Measurements from ENCODE around the gene ORC6.

DNA sequence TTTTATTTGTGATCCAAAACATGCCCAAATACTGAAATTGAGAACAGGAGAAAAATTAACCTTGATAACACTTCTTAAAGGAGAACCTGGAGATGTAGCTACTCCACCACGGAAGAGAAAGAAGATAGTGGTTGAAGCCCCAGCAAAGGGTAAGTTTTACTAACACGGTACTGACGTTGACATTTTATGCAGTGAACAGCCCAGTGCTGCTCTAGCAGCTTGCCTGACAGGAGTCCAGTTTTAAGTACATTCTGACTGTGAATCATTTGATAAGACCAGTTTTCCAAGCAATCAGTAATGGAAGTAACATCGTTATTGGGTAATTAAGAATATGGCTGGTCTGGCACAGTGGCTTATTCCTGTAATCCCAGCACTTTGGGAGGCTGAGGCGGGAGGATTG, 6.5 kb downstream of the ORC6 start:
- TF ChIP-seq EZH2 (IDR thresholded peaks at IDR 0.05; ENCODE audit: borderline replicate concordance, control insufficient read depth, low read depth, low read length): no peak
- no peak for TF ChIP-seq RELA (IDR thresholded peaks at IDR 0.05; ENCODE audit: borderline replicate concordance, partially characterized antibody)
- no peak for TF ChIP-seq HDGF (IDR thresholded peaks at IDR 0.05)
- no peak for TF ChIP-seq CHD4 (IDR thresholded peaks at IDR 0.05)
- TF ChIP-seq, protein P1, sequence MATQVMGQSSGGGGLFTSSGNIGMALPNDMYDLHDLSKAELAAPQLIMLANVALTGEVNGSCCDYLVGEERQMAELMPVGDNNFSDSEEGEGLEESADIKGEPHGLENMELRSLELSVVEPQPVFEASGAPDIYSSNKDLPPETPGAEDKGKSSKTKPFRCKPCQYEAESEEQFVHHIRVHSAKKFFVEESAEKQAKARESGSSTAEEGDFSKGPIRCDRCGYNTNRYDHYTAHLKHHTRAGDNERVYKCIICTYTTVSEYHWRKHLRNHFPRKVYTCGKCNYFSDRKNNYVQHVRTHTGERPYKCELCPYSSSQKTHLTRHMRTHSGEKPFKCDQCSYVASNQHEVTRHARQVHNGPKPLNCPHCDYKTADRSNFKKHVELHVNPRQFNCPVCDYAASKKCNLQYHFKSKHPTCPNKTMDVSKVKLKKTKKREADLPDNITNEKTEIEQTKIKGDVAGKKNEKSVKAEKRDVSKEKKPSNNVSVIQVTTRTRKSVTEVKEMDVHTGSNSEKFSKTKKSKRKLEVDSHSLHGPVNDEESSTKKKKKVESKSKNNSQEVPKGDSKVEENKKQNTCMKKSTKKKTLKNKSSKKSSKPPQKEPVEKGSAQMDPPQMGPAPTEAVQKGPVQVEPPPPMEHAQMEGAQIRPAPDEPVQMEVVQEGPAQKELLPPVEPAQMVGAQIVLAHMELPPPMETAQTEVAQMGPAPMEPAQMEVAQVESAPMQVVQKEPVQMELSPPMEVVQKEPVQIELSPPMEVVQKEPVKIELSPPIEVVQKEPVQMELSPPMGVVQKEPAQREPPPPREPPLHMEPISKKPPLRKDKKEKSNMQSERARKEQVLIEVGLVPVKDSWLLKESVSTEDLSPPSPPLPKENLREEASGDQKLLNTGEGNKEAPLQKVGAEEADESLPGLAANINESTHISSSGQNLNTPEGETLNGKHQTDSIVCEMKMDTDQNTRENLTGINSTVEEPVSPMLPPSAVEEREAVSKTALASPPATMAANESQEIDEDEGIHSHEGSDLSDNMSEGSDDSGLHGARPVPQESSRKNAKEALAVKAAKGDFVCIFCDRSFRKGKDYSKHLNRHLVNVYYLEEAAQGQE (IDR thresholded peaks at IDR 0.05; ENCODE audit: low read depth, low read length): no peak

Measured in GM12878 (cell line).